Esophagus muscularis mucosa (tissue), 3 donors: Measurements from ENCODE around the gene C17orf114.

Experiments used
- CTCF ChIP-seq, 3 experiments: fragments of 200-600 bp in 2 of 3; fragments of 450-650 bp in 1 of 3; sonication (generic) in 2 of 3; IDR thresholded peaks; one replicate each; pipeline ENCODE4 v1.5.1; 2017 to 2019; ENCODE audit warnings: antibody characterized with exemption in 3 of 3, mild to moderate bottlenecking in 2 of 3, moderate library complexity in 1 of 3
- POLR2AphosphoS5 ChIP-seq, 2 donors: sonication (generic); formaldehyde crosslinking; IDR thresholded peaks; one replicate each; pipeline ENCODE4 v1.6.1; 2017; ENCODE audit warnings: antibody characterized with exemption in 2 of 2

- no peak for TF ChIP-seq CTCF (IDR thresholded peaks at IDR 0.05)
- TF ChIP-seq POLR2AphosphoS5 (IDR thresholded peaks at IDR 0.05), result no peak
Measured at GRCh38 chr17:4753392-4753791, 48.7 kb downstream of the C17orf114 start.
